Neural cell (in vitro differentiated cells): ENCODE results near the gene ADARB1. TPM values are rescaled to one million over a fixed set of nuclear protein-coding genes. Genes with fewer than 3 reads are reported as not detected.

Experiments
- H2AFZ ChIP-seq: fragments of 200-600, 300-800 bp; sonication (generic), shearing (Covaris generic); 2 replicates; pipeline ENCODE4 v1.6.0; 2014; ENCODE audit warnings: low read depth, mild to moderate bottlenecking, antibody characterized with exemption, low read length, moderate library complexity
- H3F3A ChIP-seq: fragments of 200-600 bp; shearing (Covaris generic); 2 replicates; pipeline ENCODE4 v1.6.1; 2016; ENCODE audit warnings: mild to moderate bottlenecking, moderate library complexity, mixed read lengths, antibody characterized with exemption, low read length; ENCODE audit not compliant: insufficient read depth, poor library complexity, severe bottlenecking
- H3K27ac ChIP-seq: fragments of 200-600, 300-800 bp; sonication (generic), shearing (Covaris generic); 2 replicates; pipeline ENCODE4 v1.5.1; 2014; ENCODE audit warnings: mild to moderate bottlenecking, low read length, moderate library complexity
- H3K27me3 ChIP-seq: fragments of 300-800, 200-600 bp; sonication (generic), shearing (Covaris generic); 2 replicates; pipeline ENCODE4 v1.6.0; 2014; ENCODE audit warnings: mild to moderate bottlenecking, low read depth, low read length, moderate library complexity; ENCODE audit not compliant: insufficient read depth
- H3K36me3 ChIP-seq: fragments of 300-800, 200-600 bp; sonication (generic), shearing (Covaris generic); 2 replicates; pipeline ENCODE4 v1.5.1; 2014; ENCODE audit warnings: mild to moderate bottlenecking, antibody characterized with exemption, low read length, moderate library complexity; ENCODE audit not compliant: insufficient read depth
- H3K4me2 ChIP-seq: fragments of 300-800, 200-600 bp; sonication (generic), shearing (Covaris generic); 2 replicates; pipeline ENCODE4 v1.6.0; 2014; ENCODE audit warnings: mild to moderate bottlenecking, low read length
- H3K4me3 ChIP-seq: fragments of 300-800, 200-600 bp; sonication (generic), shearing (Covaris generic); 2 replicates; pipeline ENCODE4 v1.5.1; 2014; ENCODE audit warnings: mild to moderate bottlenecking, low read length, moderate library complexity
- H3K79me2 ChIP-seq: fragments of 200-600 bp; shearing (Covaris generic); replicated peaks from 2 replicates; pipeline ENCODE4 v1.6.0; 2014; ENCODE audit warnings: mild to moderate bottlenecking, low read length, moderate library complexity; ENCODE audit not compliant: insufficient read depth
- H3K9ac ChIP-seq: fragments of 300-800, 200-600 bp; sonication (generic), shearing (Covaris generic); 2 replicates; pipeline ENCODE4 v1.6.1; 2016; ENCODE audit warnings: mild to moderate bottlenecking, low read length, mixed read lengths
- H3K9me2 ChIP-seq: fragments of 200-600 bp; shearing (Covaris generic); 2 replicates; pipeline ENCODE4 v1.6.1; 2016; ENCODE audit warnings: mild to moderate bottlenecking, low read length, mixed read lengths; ENCODE audit not compliant: insufficient read depth
- H3K9me3 ChIP-seq: fragments of 200-600, 300-800 bp; sonication (generic), shearing (Covaris generic); 2 replicates; pipeline ENCODE4 v1.6.1; 2016; ENCODE audit warnings: mild to moderate bottlenecking, mixed run types, low read length, moderate library complexity, mixed read lengths
- H4K20me1 ChIP-seq: fragments of 200-600 bp; shearing (Covaris generic); 2 replicates; pipeline ENCODE4 v1.6.1; 2016; ENCODE audit warnings: mild to moderate bottlenecking, mixed run types; ENCODE audit not compliant: insufficient read depth
- EP300 ChIP-seq: fragments of 450-650 bp; conservative IDR thresholded peaks from 2 replicates; pipeline ENCODE4 v1.6.1; 2014; ENCODE audit warnings: antibody characterized with exemption, mild to moderate bottlenecking, moderate library complexity; ENCODE audit not compliant: poor library complexity, severe bottlenecking
- EZH2 ChIP-seq: fragments of 200-600, 300-800 bp; shearing (Covaris generic), sonication (generic); IDR thresholded peaks from 2 replicates; pipeline ENCODE4 v1.6.1; 2014; ENCODE audit warnings: antibody characterized with exemption, low read length, borderline replicate concordance, mild to moderate bottlenecking; ENCODE audit not compliant: insufficient read depth, poor library complexity, severe bottlenecking
- MXI1 ChIP-seq: fragments of 450-650 bp; conservative IDR thresholded peaks from 2 replicates; pipeline ENCODE4 v1.6.1; 2014; ENCODE audit warnings: antibody characterized with exemption, mild to moderate bottlenecking; ENCODE audit not compliant: poor library complexity, severe bottlenecking
- RAD21 ChIP-seq: fragments of 450-650 bp; conservative IDR thresholded peaks from 2 replicates; pipeline ENCODE4 v1.6.1; 2014; ENCODE audit warnings: antibody characterized with exemption, mild to moderate bottlenecking, moderate library complexity
- SMC3 ChIP-seq: fragments of 450-650 bp; conservative IDR thresholded peaks from 2 replicates; pipeline ENCODE4 v1.6.1; 2014; ENCODE audit warnings: antibody characterized with exemption, mild to moderate bottlenecking, moderate library complexity; ENCODE audit not compliant: poor library complexity
- TAF1 ChIP-seq: IDR thresholded peaks from 2 replicates; pipeline ENCODE4 v1.6.1; 2012; ENCODE audit warnings: low read depth
- polyA plus RNA-seq: library from polyadenylated mRNA; depleted of rRNA; stranded (reverse); fragments of >200 nt; gene quantifications from 2 replicates; pipeline ENCODE4 v1.2.3, GENCODE V29; 2014
- TF ChIP-seq, protein P1 (sequence below): fragments of 450-650 bp; IDR thresholded peaks from 2 replicates; pipeline ENCODE4 v1.5.1; 2014; ENCODE audit warnings: antibody characterized with exemption, mild to moderate bottlenecking, moderate library complexity; ENCODE audit not compliant: poor library complexity, severe bottlenecking
- TF ChIP-seq, protein P2 (sequence below): IDR thresholded peaks from 2 replicates; pipeline ENCODE4 v1.6.1; 2012; ENCODE audit warnings: borderline replicate concordance

ADARB1 gene
- polyA plus RNA-seq, 1 donor from 2014 or later = 8.9 TPM

DNA sequence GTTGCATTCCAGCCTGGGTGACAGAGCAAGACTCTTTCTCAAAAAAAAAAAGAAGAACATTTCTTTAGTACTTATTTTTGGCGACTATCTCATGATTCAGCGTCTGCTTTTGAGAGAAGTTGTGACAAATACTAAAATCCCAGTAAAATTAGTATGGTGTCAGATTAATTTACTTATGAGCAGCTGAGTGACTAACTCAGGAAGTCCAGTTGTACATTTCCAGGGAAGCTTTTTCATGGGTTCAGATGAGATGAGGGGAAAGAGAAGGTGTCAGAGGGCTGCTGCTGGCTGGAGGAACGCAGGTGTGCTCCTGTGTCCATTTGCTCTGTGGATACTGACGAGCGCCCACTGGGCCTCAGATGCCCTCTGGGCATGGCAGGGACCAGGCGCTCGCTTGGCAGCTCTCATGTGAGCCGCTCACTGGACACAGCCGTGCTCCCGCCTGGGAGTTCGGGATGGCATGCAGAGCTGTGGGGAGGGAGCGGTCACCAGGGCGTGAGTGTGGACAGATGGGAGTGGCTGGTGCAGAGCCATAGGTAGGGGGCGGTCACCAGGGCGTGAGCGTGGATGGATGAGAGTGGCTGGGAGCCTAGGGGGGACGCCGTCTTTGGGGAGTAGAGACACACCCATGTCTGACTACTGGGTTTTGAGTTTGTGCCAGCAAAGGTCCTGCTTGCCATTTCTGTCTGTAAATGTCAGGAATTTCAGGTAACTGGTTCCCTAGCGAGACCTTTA is 55.0 kb downstream of the ADARB1 start:
- no peak overlapping the region for H3K9ac ChIP-seq
- H3K27ac ChIP-seq = no peak overlapping the region
- H3K79me2 ChIP-seq = no peaks in the 10 kb centered on the region
- no peaks in the 10 kb centered on the region for H3K36me3 ChIP-seq
- no peaks in the 10 kb centered on the region for H3K27me3 ChIP-seq
- no peak overlapping the region for H3K4me2 ChIP-seq
- no peak overlapping the region for H2AFZ ChIP-seq
- TF ChIP-seq EP300 (no peak), EZH2 (no peak)
- H4K20me1 ChIP-seq = no peaks in the 10 kb centered on the region
- no peak overlapping the region for H3K4me3 ChIP-seq
- H3K9me3 ChIP-seq = no peaks in the 10 kb centered on the region
- no peaks in the 10 kb centered on the region for H3K9me2 ChIP-seq
- H3F3A ChIP-seq = no peaks in the 10 kb centered on the region

DNA sequence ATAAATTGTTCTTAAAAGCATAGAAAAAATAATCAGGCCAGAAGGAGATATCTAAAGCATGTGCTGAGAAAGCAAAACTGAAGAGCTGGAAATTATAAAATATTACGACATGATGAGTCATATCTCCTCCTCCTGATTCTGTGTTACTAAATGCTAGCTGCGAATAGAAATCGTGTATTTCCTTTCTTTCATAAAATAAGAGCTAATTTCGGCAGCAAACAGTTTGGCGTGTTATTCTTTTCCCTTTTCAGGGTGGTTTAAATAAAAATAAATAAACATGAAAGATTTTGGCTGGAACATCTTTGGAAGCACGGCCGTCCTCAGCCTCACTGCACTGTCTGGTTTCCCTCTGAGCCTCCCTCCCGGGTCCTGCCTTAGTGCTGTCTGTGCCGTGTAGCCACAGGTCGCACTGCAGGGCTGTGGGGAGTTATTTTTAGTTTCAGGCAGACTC is 56.0 kb downstream of the ADARB1 start:
- no peaks in the 10 kb centered on the region for H3K27me3 ChIP-seq
- no peak overlapping the region for H3K4me2 ChIP-seq
- TF ChIP-seq RAD21 (no peak), EZH2 (no peak), SMC3 (no peak), EP300 (no peak), MXI1 (no peak), TAF1 (no peak)
- TF ChIP-seq, protein P1, sequence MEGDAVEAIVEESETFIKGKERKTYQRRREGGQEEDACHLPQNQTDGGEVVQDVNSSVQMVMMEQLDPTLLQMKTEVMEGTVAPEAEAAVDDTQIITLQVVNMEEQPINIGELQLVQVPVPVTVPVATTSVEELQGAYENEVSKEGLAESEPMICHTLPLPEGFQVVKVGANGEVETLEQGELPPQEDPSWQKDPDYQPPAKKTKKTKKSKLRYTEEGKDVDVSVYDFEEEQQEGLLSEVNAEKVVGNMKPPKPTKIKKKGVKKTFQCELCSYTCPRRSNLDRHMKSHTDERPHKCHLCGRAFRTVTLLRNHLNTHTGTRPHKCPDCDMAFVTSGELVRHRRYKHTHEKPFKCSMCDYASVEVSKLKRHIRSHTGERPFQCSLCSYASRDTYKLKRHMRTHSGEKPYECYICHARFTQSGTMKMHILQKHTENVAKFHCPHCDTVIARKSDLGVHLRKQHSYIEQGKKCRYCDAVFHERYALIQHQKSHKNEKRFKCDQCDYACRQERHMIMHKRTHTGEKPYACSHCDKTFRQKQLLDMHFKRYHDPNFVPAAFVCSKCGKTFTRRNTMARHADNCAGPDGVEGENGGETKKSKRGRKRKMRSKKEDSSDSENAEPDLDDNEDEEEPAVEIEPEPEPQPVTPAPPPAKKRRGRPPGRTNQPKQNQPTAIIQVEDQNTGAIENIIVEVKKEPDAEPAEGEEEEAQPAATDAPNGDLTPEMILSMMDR = no peak
- TF ChIP-seq, protein P2, sequence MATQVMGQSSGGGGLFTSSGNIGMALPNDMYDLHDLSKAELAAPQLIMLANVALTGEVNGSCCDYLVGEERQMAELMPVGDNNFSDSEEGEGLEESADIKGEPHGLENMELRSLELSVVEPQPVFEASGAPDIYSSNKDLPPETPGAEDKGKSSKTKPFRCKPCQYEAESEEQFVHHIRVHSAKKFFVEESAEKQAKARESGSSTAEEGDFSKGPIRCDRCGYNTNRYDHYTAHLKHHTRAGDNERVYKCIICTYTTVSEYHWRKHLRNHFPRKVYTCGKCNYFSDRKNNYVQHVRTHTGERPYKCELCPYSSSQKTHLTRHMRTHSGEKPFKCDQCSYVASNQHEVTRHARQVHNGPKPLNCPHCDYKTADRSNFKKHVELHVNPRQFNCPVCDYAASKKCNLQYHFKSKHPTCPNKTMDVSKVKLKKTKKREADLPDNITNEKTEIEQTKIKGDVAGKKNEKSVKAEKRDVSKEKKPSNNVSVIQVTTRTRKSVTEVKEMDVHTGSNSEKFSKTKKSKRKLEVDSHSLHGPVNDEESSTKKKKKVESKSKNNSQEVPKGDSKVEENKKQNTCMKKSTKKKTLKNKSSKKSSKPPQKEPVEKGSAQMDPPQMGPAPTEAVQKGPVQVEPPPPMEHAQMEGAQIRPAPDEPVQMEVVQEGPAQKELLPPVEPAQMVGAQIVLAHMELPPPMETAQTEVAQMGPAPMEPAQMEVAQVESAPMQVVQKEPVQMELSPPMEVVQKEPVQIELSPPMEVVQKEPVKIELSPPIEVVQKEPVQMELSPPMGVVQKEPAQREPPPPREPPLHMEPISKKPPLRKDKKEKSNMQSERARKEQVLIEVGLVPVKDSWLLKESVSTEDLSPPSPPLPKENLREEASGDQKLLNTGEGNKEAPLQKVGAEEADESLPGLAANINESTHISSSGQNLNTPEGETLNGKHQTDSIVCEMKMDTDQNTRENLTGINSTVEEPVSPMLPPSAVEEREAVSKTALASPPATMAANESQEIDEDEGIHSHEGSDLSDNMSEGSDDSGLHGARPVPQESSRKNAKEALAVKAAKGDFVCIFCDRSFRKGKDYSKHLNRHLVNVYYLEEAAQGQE = no peak
- H3K27ac ChIP-seq = no peak overlapping the region
- H3K9me3 ChIP-seq = no peaks in the 10 kb centered on the region
- no peaks in the 10 kb centered on the region for H3F3A ChIP-seq
- no peak overlapping the region for H3K4me3 ChIP-seq
- H3K9ac ChIP-seq = no peak overlapping the region
- no peaks in the 10 kb centered on the region for H3K36me3 ChIP-seq
- no peaks in the 10 kb centered on the region for H4K20me1 ChIP-seq
- no peak overlapping the region for H2AFZ ChIP-seq
- H3K79me2 ChIP-seq = no peaks in the 10 kb centered on the region
- no peaks in the 10 kb centered on the region for H3K9me2 ChIP-seq
